ENCODE data around the gene DHX16. TPM values are rescaled to one million over a fixed set of nuclear protein-coding genes. Genes with fewer than 3 reads are reported as not detected.

Gene DHX16
- total and polyA plus RNA-seq, 9 of the 15 experiments (the other 6 are each of a cell fraction or from before 2014, with no cell fraction given) = 14.6 to 66.1 (median 47.5) TPM

- TF ChIP-seq NFYB (IDR thresholded peaks at IDR 0.05; ENCODE audit: extremely low read depth, insufficient read length) = no peak
- 0 out of 2 replicates have a peak, but pooled peaks have one; percentile 52 for TF ChIP-seq ATF6 (CRISPR knock-in tag; IDR thresholded peaks at IDR 0.05)
- TF ChIP-seq FOXA3 (CRISPR knock-in tag; conservative IDR thresholded peaks at IDR 0.05 in 1 of 2, IDR thresholded peaks at IDR 0.05 in 1 of 2) = 0 out of 4 replicates have a peak, but pooled peaks of 1 of the 2 experiments have one; percentile 32
- TF ChIP-seq HDAC8 (tag; IDR thresholded peaks at IDR 0.05) = no peak
- no peak for TF ChIP-seq SMARCA5 (IDR thresholded peaks at IDR 0.05)
- peak; percentile 29; the same call in 1 of the 2 replicates for TF ChIP-seq NFIC (IDR thresholded peaks at IDR 0.05)
- TF ChIP-seq PREB (CRISPR knock-in tag; IDR thresholded peaks at IDR 0.05) = no peak
- 0 out of 2 replicates have a peak, but pooled peaks have one; percentile 12 for TF ChIP-seq GATA2 (CRISPR knock-in tag; IDR thresholded peaks at IDR 0.05)
- TF ChIP-seq CREBBP (IDR thresholded peaks at IDR 0.05; ENCODE audit: low read depth, low read length) = no peak
- no peak for TF ChIP-seq PML (IDR thresholded peaks at IDR 0.05; ENCODE audit: low read length)
- no peak for TF ChIP-seq ATF4 (CRISPR knock-in tag; IDR thresholded peaks at IDR 0.05)
- TF ChIP-seq DPF2 (IDR thresholded peaks at IDR 0.05) = peak; percentile 53; the same call in 1 of the 2 replicates
- no peak for TF ChIP-seq PYGO2 (tag; IDR thresholded peaks at IDR 0.05)
- no peak for TF ChIP-seq CTBP1 (IDR thresholded peaks at IDR 0.05; ENCODE audit: borderline replicate concordance)
- no peak for TF ChIP-seq PTRF (tag; IDR thresholded peaks at IDR 0.05)
- 0 out of 2 replicates have a peak, but pooled peaks have one; percentile 12 for TF ChIP-seq ELF2 (CRISPR knock-in tag; IDR thresholded peaks at IDR 0.05)
- TF ChIP-seq FOXK2 (conservative IDR thresholded peaks at IDR 0.05 in 1 of 2, IDR thresholded peaks at IDR 0.05 in 1 of 2; ENCODE audit: low read depth in 2 of 2) = no peak
- no peak for TF ChIP-seq CSDE1 (IDR thresholded peaks at IDR 0.05)
- no peak for TF ChIP-seq NONO (IDR thresholded peaks at IDR 0.05; ENCODE audit: low read depth in 2 of 2, low read length in 1 of 2)
- 0 out of 2 replicates have a peak, but pooled peaks have one; percentile 40 for TF ChIP-seq SMARCA4 (IDR thresholded peaks at IDR 0.05)
- TF ChIP-seq GTF2E2 (tag; IDR thresholded peaks at IDR 0.05) = no peak
- TF ChIP-seq RBFOX2 (IDR thresholded peaks at IDR 0.05; ENCODE audit: low read depth, low read length) = no peak
- TF ChIP-seq TEAD2 (tag; IDR thresholded peaks at IDR 0.05) = no peak
- TF ChIP-seq FOXJ2 (tag; IDR thresholded peaks at IDR 0.05) = peak; percentile 93
Measured at GRCh38 chr6:30691208-30691847, 18.5 kb upstream of the DHX16 start (continued).

Measured in K562 (cell line).